NCI-H82 treated with DMSO at 0.1 percent for 48 hours (cell line): Measurements from ENCODE around the gene C5AR1.
A peak's percentile ranks its signal among the peaks of the same experiment; 100 is the strongest.
"Not testable (repeated sequence)": the region's sequence is repeated elsewhere in the genome, so short reads cannot be mapped to it uniquely, and the experiment has no call there.

Source experiments
- DNase-seq: peaks from one replicate; lab custom pipeline; 2025; ENCODE audit not compliant: unreplicated experiment; lab: John Stamatoyannopoulos, UW

Gene C5AR1

GRCh38 chr19:47324502-47324901 lies 14.8 kb downstream of the C5AR1 start:
- no peak for DNase-seq

GRCh38 chr19:47330466-47330869 lies 20.8 kb downstream of the C5AR1 start:
- no peak for DNase-seq

- DNase-seq: no peak
Measured at GRCh38 chr19:47331490-47331889, 21.8 kb downstream of the C5AR1 start.

DNA sequence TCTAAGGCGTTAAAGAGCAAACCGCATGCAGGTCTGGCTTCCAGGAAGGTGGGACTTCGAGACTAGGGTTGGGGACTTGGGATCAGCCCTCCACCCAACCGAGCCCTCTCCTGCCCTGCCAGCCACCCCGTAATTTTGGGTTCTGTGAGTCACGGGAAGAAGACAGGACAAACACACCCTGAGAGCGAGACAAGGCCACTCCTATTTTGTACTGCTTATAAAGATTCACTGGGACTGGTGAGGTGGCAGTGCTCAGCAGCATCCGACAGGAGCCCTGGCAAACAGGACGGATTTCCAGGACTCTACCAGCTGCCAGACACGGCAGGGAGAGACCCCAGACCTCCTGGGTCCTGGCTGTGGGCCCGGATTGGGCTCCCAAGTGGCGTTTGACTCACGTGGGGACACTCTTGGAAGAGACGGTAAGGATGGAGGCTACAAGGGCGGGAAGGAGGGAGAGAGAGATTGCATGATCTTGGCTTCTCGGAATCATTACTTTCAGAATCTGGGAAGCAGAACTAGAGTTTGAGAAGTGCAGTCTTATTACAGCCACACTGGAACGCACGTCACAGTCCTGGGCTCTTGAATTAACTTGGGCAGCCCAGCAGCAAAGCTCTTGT lies 22.4 kb downstream of the C5AR1 start, which contains the start of gene C5AR2:
C5AR2 (plus strand) TSS at position 245 of the 617 bp plus-strand sequence. CDS start 8,625 bp downstream, outside the sequence.
- no peak for DNase-seq

DNA sequence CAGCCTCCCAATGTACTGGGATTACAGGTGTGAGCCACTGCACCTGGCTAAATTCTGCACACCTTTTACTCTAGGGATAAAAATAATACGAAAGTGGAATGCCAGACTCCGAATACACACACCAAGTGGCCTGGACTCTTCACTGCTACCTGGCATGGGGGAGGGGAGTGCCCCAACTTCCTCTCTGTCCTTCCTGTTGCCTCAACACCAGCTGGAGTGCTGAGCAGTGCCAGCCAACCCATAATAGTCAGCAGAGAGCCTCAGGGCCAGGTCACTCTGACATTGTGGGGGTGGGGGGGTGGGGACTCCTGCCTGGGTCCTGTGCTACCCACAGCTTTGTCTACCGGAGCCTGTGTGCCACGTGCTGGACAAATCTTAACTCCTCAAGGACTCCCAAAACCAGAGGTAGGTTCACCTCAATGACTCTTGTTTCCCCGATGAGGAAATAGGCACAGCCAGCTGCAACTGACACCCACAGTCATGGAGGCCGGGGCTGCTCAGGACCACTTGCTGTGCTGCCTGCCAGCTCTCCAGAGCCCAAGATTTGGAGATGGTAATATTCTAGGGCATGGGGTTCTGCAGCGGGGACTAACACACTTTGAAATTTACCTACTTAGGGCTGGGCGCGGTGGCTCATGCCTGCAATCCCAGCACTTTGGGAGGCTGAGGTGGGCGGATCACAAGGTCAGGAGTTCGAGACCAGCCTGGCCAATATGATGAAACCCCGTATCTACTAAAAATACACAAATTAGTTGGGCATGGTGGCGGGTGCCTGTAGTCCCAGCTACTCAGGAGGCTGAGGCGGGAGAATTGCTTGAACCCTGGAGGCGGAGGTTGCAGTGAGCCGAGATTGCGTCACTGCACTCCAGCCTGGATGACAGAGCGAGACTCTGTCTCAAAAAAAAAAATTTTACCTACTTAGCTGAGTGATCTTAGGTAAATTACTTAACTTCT lies 27.4 kb downstream of the C5AR1 start:
- DNase-seq: not testable (repeated sequence)

DNA sequence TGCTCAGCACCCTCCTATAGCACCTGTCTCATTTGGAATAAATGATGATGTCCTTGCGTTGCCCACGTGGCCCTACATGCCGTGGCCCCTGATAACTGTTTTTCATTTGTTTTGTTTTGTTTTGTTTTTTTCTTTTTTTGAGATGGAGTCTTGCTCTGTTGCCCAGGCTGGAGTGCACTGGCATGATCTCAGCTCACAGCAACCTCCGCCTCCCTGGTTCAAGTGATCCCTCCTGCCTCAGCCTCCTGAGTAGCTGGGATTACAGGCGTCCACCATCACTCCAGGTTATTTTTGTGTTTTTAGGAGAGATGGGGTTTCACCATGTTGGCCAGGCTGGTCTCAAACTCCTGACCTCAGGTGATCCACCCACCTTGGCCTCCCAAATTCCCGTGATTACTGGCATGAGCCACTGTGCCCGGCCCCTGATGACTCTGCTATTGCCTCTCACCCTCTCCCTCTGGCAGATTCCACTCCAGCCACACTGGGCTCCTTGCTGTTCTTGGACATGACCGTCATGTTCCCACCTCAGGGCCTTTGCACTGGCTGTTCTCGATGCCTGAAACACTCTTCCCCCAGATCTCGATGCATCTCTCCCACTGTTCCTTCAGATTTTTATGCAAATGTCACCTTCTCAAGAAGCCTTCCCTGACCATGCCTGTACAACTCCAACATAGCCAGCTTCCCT lies 29.7 kb downstream of the C5AR1 start:
- no peak for DNase-seq

- DNase-seq: no peak
Measured at GRCh38 chr19:47340477-47341208, 31.0 kb downstream of the C5AR1 start.

DNA sequence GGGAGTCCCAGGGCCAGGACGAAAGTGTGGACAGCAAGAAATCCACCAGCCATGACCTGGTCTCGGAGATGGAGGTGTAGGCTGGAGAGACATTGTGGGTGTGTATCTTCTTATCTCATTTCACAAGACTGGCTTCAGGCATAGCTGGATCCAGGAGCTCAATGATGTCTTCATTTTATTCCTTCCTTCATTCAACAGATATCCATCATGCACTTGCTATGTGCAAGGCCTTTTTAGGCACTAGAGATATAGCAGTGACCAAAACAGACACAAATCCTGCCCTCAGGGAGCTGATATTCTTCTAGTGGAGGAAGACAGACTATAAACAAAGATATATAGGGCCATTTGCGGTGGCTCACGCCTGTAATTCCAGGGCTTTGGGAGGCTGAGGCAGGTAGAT lies 32.1 kb downstream of the C5AR1 start:
- no peak for DNase-seq

GRCh38 chr19:47343194-47343802 lies 33.6 kb downstream of the C5AR1 start:
- DNase-seq: no peak

GRCh38 chr19:47344425-47344824 lies 34.8 kb downstream of the C5AR1 start:
- no peak for DNase-seq

DNA sequence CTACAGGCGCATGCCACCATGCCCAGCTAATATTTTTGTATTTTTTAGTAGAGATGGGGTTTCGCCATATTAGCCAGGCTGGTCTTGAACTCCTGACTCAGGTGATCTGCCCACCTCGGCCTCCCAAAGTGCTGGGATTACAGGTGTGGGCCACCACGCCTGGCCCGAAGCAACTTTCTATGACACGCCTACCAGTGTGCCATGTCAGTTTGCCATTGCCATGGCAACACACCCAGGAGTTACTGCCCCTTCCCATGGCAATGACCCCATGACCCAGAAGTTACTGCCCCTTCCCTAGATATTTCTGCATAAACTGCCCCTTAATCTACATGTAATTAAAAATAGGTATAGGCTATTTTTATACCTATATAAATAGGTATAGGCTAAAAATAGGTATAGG lies 36.4 kb downstream of the C5AR1 start:
- DNase-seq: not testable (repeated sequence)

- peak; percentile 98 for DNase-seq
Measured at GRCh38 chr19:47348819-47349795, 39.4 kb downstream of the C5AR1 start, which contains the start of gene DHX34. Gene DHX34 (plus strand): TSS chr19:47349315. CDS start chr19:47353031, 3,716 bp downstream.

DNA sequence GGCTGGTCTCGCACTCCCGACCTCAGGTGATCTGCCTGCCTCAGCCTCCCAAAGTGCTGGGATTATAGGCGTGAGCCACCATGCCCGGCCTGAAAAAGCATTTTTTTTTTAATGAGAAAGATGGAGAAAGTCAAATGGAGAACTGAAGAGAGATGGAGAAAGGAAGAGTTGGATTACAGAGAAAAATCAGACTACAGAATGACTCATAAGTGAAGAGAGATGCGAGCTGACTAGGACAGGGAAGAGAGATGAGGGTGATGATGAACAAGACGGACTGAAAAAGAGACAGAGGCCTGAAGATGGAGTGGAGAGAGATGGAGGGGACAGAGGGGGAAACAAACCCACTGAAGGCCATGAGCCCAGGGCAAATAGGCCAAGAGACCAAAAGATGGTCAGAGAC lies 41.0 kb downstream of the C5AR1 start:
- DNase-seq: no peak

DNA sequence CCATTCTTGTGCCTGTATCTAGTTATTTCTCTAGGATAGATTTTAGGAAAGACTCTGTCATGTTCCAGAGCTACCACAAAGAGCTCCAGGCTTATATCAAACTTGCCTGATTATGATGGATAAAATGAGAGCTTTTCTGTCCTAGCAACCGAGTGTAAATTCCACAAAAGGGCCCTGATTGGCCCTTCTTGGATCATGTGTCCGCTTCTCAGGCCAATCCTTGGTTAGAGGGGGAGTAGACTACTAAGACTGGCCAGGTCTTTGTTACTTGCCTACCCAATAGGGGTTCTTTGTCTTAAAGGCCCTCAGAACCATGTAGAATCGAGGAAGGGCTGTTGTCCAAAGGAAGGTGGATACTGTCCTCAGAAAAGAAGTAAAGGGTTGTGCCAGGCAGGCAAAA lies 41.9 kb downstream of the C5AR1 start:
- DNase-seq: peak; percentile 25

DNA sequence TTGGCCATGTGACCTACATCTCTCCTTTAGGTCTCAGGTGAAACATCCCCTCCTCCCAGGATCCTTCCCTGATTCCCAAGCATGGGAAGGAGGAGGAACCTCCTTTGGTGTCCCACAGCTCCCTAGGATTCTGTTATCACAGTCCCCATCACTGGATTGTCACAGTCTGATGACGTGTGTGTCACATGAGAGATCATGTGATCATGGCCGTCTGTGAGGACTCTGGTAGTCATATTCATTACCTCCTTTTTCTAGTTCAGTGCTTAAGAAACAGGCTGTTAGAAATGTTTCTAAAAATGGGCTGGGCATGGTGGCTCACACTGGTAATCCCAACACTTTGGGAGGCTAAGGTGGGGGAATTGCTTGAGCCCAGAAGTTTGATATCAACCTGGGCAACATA lies 42.4 kb downstream of the C5AR1 start:
- DNase-seq: no peak

GRCh38 chr19:47353307-47353712 lies 43.6 kb downstream of the C5AR1 start:
- no peak for DNase-seq

DNA sequence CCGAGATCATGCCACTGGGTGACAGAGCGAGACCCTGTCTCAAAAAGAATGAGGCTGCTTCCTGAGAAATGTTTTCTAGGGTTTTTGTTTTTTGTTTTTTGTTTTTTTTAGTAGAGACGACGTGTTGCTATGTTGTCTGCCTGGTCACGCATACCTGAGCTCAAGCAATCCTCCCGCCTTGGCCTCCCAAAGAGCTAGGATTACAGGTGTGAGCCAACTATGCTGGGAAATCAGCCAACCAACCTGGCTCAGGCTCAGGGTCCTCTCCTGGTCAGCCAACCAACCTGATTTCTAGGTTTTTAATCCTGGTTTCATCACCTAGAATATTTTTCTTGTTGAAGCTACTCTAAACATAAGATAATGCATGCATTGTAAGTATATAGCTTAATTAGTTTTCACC lies 47.2 kb downstream of the C5AR1 start:
- DNase-seq: no peak

- DNase-seq: no peak
Measured at GRCh38 chr19:47357788-47358680, 48.4 kb downstream of the C5AR1 start.
